Measurements from ENCODE around the gene GGPS1. TPM values are rescaled to one million over a fixed set of nuclear protein-coding genes. Genes with fewer than 3 reads are reported as not detected.

Gene GGPS1
- polyA plus RNA-seq, 1 donor (not counting 4 experiments of a cell fraction or from before 2014, with no cell fraction given): 40.8 TPM

- FAIRE-seq: no peak
- no peak overlapping the region for H3K4me2 ChIP-seq (ENCODE audit: control insufficient read depth, extremely low read depth, insufficient read depth, low read depth, low read length)
- no peaks in the 10 kb centered on the region for H4K20me1 ChIP-seq (ENCODE audit: control insufficient read depth, extremely low read depth, insufficient read depth, low read length)
Observed at GRCh38 chr1:235351898-235352297, 23.5 kb downstream of the GGPS1 start.

GRCh38 chr1:235357485-235358373 is 29.4 kb downstream of the GGPS1 start:
- no peak for FAIRE-seq
- no peak overlapping the region for H3K9ac ChIP-seq (ENCODE audit: control insufficient read depth, extremely low read depth, insufficient read depth, low read length)
- no peak overlapping the region for H3K4me3 ChIP-seq (ENCODE audit: control insufficient read depth in 2 of 3, extremely low read depth in 1 of 3, insufficient read depth in 2 of 3, low read depth in 1 of 3, low read length in 3 of 3)
- no peaks in the 10 kb centered on the region for H4K20me1 ChIP-seq (ENCODE audit: control insufficient read depth, extremely low read depth, insufficient read depth, low read length)
- H3K27ac ChIP-seq (ENCODE audit: control insufficient read depth, insufficient read depth, low read length): no peak overlapping the region
- H3K36me3 ChIP-seq (ENCODE audit: control insufficient read depth in 2 of 2, extremely low read depth in 1 of 2, insufficient read depth in 2 of 2, low read length in 2 of 2): no peaks in the 10 kb centered on the region
- peak overlapping the region; percentile 58 for H2AFZ ChIP-seq (ENCODE audit: control insufficient read depth, low read length)
- dilution Hi-C loops (cut with MboI; ENCODE audit: extremely low pct_ligation_motif_present, low sequenced_read_pairs): no loop called here
- H3K4me2 ChIP-seq (ENCODE audit: control insufficient read depth, extremely low read depth, insufficient read depth, low read depth, low read length): no peak overlapping the region
- H3K4me1 ChIP-seq (ENCODE audit: control insufficient read depth, extremely low read depth, insufficient read depth, low read length): no peaks in the 10 kb centered on the region
- H3K79me2 ChIP-seq (ENCODE audit: control insufficient read depth, insufficient read depth, low read length): no peaks in the 10 kb centered on the region
- H3K9me1 ChIP-seq (ENCODE audit: control insufficient read depth, extremely low read depth, insufficient read depth, low read length): no peaks in the 10 kb centered on the region
- H3K9me3 ChIP-seq (ENCODE audit: control insufficient read depth, low read depth, low read length): no peaks in the 10 kb centered on the region
- DNase-seq (ENCODE audit: low read depth, low spot score): no peak
- TF ChIP-seq EZH2 (IDR thresholded peaks at IDR 0.05; ENCODE audit: low read length): no peak
- TF ChIP-seq CTCF (optimal IDR thresholded peaks at IDR 0.05 in 1 of 3, IDR thresholded peaks at IDR 0.05 in 1 of 3, conservative IDR thresholded peaks at IDR 0.05 in 1 of 3; ENCODE audit: extremely low read depth in 1 of 3, insufficient read depth in 2 of 3, low read length in 3 of 3): no peak
- no peaks in the 10 kb centered on the region for H3K27me3 ChIP-seq (ENCODE audit: control insufficient read depth, extremely low read depth, insufficient read depth, low read length)

More at GRCh38 chr1:235351898-235352297, 23.5 kb downstream of the GGPS1 start:
- no peaks in the 10 kb centered on the region for H3K4me1 ChIP-seq (ENCODE audit: control insufficient read depth, extremely low read depth, insufficient read depth, low read length)
- DNase-seq (ENCODE audit: low read depth, low spot score): no peak
- H3K9ac ChIP-seq (ENCODE audit: control insufficient read depth, extremely low read depth, insufficient read depth, low read length): no peak overlapping the region
- H3K9me1 ChIP-seq (ENCODE audit: control insufficient read depth, extremely low read depth, insufficient read depth, low read length): no peaks in the 10 kb centered on the region
- no peaks in the 10 kb centered on the region for H3K9me3 ChIP-seq (ENCODE audit: control insufficient read depth, low read depth, low read length)
- dilution Hi-C loops (cut with MboI; ENCODE audit: extremely low pct_ligation_motif_present, low sequenced_read_pairs): no loop called here
- no peak overlapping the region for H3K27ac ChIP-seq (ENCODE audit: control insufficient read depth, insufficient read depth, low read length)
- TF ChIP-seq CTCF (optimal IDR thresholded peaks at IDR 0.05 in 1 of 3, IDR thresholded peaks at IDR 0.05 in 1 of 3, conservative IDR thresholded peaks at IDR 0.05 in 1 of 3; ENCODE audit: extremely low read depth in 1 of 3, insufficient read depth in 2 of 3, low read length in 3 of 3): no peak
- no peak for TF ChIP-seq EZH2 (IDR thresholded peaks at IDR 0.05; ENCODE audit: low read length)
- no peaks in the 10 kb centered on the region for H3K79me2 ChIP-seq (ENCODE audit: control insufficient read depth, insufficient read depth, low read length)
- no peak overlapping the region for H3K4me3 ChIP-seq (ENCODE audit: control insufficient read depth in 2 of 3, extremely low read depth in 1 of 3, insufficient read depth in 2 of 3, low read depth in 1 of 3, low read length in 3 of 3)
- no peak overlapping the region for H2AFZ ChIP-seq (ENCODE audit: control insufficient read depth, low read length)
- no peaks in the 10 kb centered on the region for H3K36me3 ChIP-seq (ENCODE audit: control insufficient read depth in 2 of 2, extremely low read depth in 1 of 2, insufficient read depth in 2 of 2, low read length in 2 of 2)
- H3K27me3 ChIP-seq (ENCODE audit: control insufficient read depth, extremely low read depth, insufficient read depth, low read length): no peaks in the 10 kb centered on the region
